SK-N-SH treated with all-trans-retinoic acid at 6 μM for 48 hours (cell line): Measurements from ENCODE around the gene MYOM3.

Experiments
- ATAC-seq: fragments of 200-7000 bp; cut with Tn5 transposase; 3 replicates; pipeline ENCODE4 v1.9.1; 2020; ENCODE audit warnings: mild to moderate bottlenecking, moderate library complexity
- CSDC2 ChIP-seq: fragments of 250-450 bp; sonication (Bioruptor Pico); IDR thresholded peaks from 2 replicates; pipeline ENCODE4 v1.5.0; 2020; ENCODE audit warnings: mild to moderate bottlenecking, moderate library complexity
- ISL1 ChIP-seq: fragments of 250-450 bp; sonication (Bioruptor Pico); IDR thresholded peaks from 2 replicates; pipeline ENCODE4 v2.1.2; 2022; ENCODE audit warnings: mild to moderate bottlenecking, moderate library complexity
- PATZ1 ChIP-seq: fragments of 250-450 bp; sonication (Bioruptor Pico); IDR thresholded peaks from 2 replicates; pipeline ENCODE4 v1.8.0; 2020; ENCODE audit warnings: mild to moderate bottlenecking, moderate library complexity, borderline replicate concordance
- POU6F1 ChIP-seq: fragments of 250-450 bp; sonication (Bioruptor Pico); IDR thresholded peaks from 2 replicates; pipeline ENCODE4 v1.8.0; 2021; ENCODE audit warnings: low read depth, mild to moderate bottlenecking, moderate library complexity, borderline replicate concordance
- PPARA ChIP-seq: fragments of 250-450 bp; sonication (Bioruptor Pico); IDR thresholded peaks from 2 replicates; pipeline ENCODE4 v1.5.0; 2020; ENCODE audit warnings: mild to moderate bottlenecking, borderline replicate concordance
- RARB ChIP-seq: fragments of 250-450 bp; sonication (Bioruptor Pico); IDR thresholded peaks from 2 replicates; pipeline ENCODE4 v1.8.0; 2021; ENCODE audit warnings: mild to moderate bottlenecking, moderate library complexity
- SNAI2 ChIP-seq: fragments of 250-450 bp; sonication (Bioruptor Pico); IDR thresholded peaks from 2 replicates; pipeline ENCODE4 v1.5.0; 2020; ENCODE audit warnings: mild to moderate bottlenecking, moderate library complexity
- TCF4 ChIP-seq: fragments of 250-450 bp; sonication (Bioruptor Pico); IDR thresholded peaks from 2 replicates; pipeline ENCODE4 v1.8.0; 2021; ENCODE audit warnings: mild to moderate bottlenecking, moderate library complexity, borderline replicate concordance
- TSHZ2 ChIP-seq: fragments of 250-450 bp; sonication (Bioruptor Pico); IDR thresholded peaks from 2 replicates; pipeline ENCODE4 v1.5.0; 2020; ENCODE audit warnings: mild to moderate bottlenecking, moderate library complexity
- ZC3H10 ChIP-seq: fragments of 250-450 bp; sonication (Bioruptor Pico); IDR thresholded peaks from 2 replicates; pipeline ENCODE4 v1.5.1; 2021; ENCODE audit warnings: mild to moderate bottlenecking, moderate library complexity
- ZFP3 ChIP-seq: fragments of 250-450 bp; sonication (Bioruptor Pico); IDR thresholded peaks from 2 replicates; pipeline ENCODE4 v1.5.0; 2020; ENCODE audit warnings: mild to moderate bottlenecking, moderate library complexity
- ZFP30 ChIP-seq: fragments of 450-650 bp; formaldehyde crosslinking; IDR thresholded peaks from 2 replicates; pipeline ENCODE4 v1.5.0; 2022; ENCODE audit warnings: mild to moderate bottlenecking, moderate library complexity
- ZNF70 ChIP-seq: fragments of 450-650 bp; formaldehyde crosslinking; IDR thresholded peaks from 2 replicates; pipeline ENCODE4 v1.5.0; 2020; ENCODE audit warnings: mild to moderate bottlenecking, moderate library complexity

MYOM3 gene

GRCh38 chr1:24110642-24111261, 1.2 kb downstream of the MYOM3 start:
- TF ChIP-seq ZFP30 (CRISPR knock-in tag): no peak
- TF ChIP-seq TCF4: peak; percentile 55; the same call in 1 of the 2 replicates
- peak; percentile 19; the same call in 1 of the 3 replicates for ATAC-seq

GRCh38 chr1:24109686-24110475, 2.1 kb downstream of the MYOM3 start:
- ATAC-seq: no peak
- TF ChIP-seq CSDC2 (CRISPR knock-in tag) (no peak), POU6F1 (CRISPR knock-in tag) (no peak), RARB (no peak), ZNF70 (CRISPR knock-in tag) (no peak)

- ATAC-seq: no peak
- no peak for TF ChIP-seq TSHZ2 (CRISPR knock-in tag)
- no peak for TF ChIP-seq ISL1 (CRISPR knock-in tag)
- no peak for TF ChIP-seq PATZ1 (CRISPR knock-in tag)
- no peak for TF ChIP-seq ZFP30 (CRISPR knock-in tag)
Observed at GRCh38 chr1:24109166-24109483, 2.8 kb downstream of the MYOM3 start.

- no peak for TF ChIP-seq RARB
- TF ChIP-seq ZNF70 (CRISPR knock-in tag): no peak
- TF ChIP-seq POU6F1 (CRISPR knock-in tag): no peak
- no peak for TF ChIP-seq PATZ1 (CRISPR knock-in tag)
- no peak for TF ChIP-seq SNAI2
- TF ChIP-seq ZFP3 (CRISPR knock-in tag): no peak
- TF ChIP-seq ZC3H10: no peak
- no peak for TF ChIP-seq PPARA (CRISPR knock-in tag)
- ATAC-seq: peak; percentile 66
Observed at GRCh38 chr1:24108334-24109165, 3.4 kb downstream of the MYOM3 start.
